D721Med (cell line): Measurements from ENCODE around the gene POLA1.

Experiments used
- DNase-seq: peaks from one replicate; pipeline ENCODE4 v3.0.0; 2011; ENCODE audit warnings: low spot score; ENCODE audit not compliant: insufficient read length
- FAIRE-seq: peaks from 2 replicates; lab custom pipeline; 2011; peaks lifted over from hg19 to GRCh38; lab: Jason Lieb, UNC
- CTCF ChIP-seq: IDR thresholded peaks from 2 replicates; pipeline ENCODE4 v1.5.1; 2012; ENCODE audit warnings: mild to moderate bottlenecking, control low read depth; ENCODE audit not compliant: insufficient read depth; ENCODE audit errors: missing control alignments

Gene POLA1

GRCh38 chrX:24876530-24877287 is 183.0 kb downstream of the POLA1 start:
- DNase-seq (no peak), FAIRE-seq (no peak)

GRCh38 chrX:24877288-24877664 is 183.6 kb downstream of the POLA1 start:
- no peak for TF ChIP-seq CTCF
- no peak for DNase-seq
- no peak for FAIRE-seq

More at GRCh38 chrX:24876530-24877287, 183.0 kb downstream of the POLA1 start:
- TF ChIP-seq CTCF: no peak

- FAIRE-seq: no peak
- no peak for TF ChIP-seq CTCF
- no peak for DNase-seq
These were observed 184.3 kb downstream of the POLA1 start for GRCh38 chrX:24877854-24878650.

GRCh38 chrX:24879679-24880078 is 186.0 kb downstream of the POLA1 start:
- no peak for TF ChIP-seq CTCF
- no peak for FAIRE-seq
- DNase-seq: no peak

GRCh38 chrX:24886916-24887315 is 193.2 kb downstream of the POLA1 start:
- FAIRE-seq (no peak), DNase-seq (no peak)
- TF ChIP-seq CTCF: no peak

GRCh38 chrX:24890677-24891076 is 197.0 kb downstream of the POLA1 start:
- FAIRE-seq: no peak
- TF ChIP-seq CTCF: no peak
- no peak for DNase-seq
